Cortex of kidney (tissue), 1 donor: ENCODE data around the gene GPC6.
"Not testable (repeated sequence)": the region's sequence is repeated elsewhere in the genome, so short reads cannot be mapped to it uniquely, and the experiment has no call there.

Experiments used
- DNase-seq: peaks from one replicate; lab custom pipeline; 2025; lab: John Stamatoyannopoulos, UW

GPC6 gene

DNA sequence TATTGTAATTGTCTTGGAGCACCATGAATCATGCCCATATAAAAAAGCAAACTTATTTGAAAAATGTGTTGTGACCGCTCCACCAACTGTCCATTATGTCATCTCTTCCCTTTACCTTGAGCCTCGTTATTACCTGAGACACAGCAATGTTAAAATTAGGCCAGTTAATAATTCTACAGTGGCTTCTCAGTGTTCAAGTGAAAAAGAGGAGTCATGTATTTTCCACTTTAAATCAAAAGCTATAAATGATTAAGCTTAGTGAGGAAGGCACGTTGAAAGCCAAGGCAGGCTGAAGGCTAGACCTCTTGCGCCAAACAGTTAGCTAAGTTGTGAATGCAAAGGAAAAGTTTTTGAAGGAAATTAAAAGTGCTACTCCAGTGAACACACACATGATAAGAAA, 210.5 kb downstream of the GPC6 start:
- DNase-seq = no peak

DNA sequence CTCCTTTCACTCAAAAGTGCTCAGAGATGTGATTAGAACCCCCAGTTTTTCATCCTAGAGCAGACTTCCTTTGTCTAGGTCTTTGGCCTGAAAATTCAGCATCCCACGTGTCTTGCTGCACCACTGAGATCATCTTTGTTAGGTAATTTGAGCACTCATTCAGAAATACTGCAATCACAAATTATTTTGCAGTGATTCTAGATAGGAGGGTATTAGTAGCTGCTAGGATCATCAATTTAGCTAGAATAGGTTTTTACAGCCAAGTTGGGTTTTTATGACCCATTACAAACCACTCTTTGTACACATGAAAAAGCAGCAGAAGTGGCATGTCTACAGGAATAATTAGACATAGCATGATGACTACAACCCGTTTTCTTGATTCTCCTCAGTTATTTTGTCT, 219.6 kb downstream of the GPC6 start:
- no peak for DNase-seq

DNA sequence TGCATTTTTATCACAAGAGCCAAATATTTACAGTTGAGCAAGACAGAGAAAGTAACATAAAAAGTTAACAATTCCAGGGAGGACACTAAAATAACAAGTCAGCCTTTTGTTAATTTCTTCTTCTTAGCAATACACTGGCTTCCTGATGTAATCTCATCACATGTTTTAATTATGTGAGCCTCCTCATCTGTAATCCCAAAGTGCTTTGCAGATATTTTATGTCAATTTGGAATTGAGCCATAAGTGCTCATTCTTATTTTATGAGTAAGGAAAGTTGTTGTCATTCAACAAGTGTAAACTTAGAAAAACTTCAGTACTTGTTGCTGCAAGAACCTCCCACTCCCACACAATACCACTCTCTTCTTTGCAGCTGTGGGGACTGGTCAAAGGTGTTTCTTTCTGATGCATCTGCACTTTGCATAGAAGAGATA, 223.6 kb downstream of the GPC6 start:
- DNase-seq = no peak

DNA sequence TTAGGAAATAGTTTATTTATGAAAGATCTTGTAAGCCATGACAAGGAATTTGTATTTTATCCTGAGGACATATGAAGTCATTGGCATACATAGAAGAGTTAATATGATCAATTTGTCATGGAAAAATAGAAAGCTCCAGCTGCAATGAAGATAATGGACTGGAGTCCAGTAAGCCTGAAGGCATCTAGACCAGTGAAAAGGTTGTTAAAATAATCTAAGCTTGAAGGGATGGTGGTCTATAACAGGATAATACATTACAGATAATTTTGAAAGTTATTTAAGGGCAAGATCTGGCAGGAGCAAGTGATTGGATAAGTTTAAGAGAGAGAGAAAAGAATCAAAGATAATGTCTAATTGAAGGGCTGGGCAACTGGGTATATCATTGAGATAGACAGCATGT, 224.2 kb downstream of the GPC6 start:
- DNase-seq = no peak

DNA sequence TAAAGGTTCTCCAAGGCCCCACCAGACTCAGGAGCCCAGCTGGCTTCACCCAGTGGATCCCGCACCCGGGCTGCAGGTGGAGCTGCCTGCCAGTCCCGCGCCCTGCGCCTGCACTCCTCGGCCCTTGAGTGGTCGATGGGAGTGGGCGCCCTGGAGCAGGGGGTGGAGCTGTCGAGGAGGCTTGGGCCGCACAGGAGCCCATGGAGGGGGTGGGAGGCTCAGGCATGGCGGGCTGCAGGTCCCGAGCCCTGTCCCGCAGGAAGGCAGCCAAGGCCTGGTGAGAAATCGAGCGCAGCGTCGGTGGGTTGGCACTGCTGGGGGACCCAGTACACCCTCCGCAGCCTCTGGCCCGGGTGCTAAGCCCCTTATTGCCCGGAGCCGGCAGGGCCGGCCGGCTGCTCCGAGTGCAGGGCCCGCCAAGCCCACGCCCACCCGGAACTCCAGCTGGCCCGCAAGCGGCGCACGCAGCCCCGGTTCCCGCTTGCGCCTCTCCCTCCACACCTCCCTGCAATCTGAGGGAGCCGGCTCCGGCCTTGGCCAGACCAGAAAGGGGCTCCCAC, 228.1 kb downstream of the GPC6 start:
- not testable (repeated sequence) for DNase-seq

DNA sequence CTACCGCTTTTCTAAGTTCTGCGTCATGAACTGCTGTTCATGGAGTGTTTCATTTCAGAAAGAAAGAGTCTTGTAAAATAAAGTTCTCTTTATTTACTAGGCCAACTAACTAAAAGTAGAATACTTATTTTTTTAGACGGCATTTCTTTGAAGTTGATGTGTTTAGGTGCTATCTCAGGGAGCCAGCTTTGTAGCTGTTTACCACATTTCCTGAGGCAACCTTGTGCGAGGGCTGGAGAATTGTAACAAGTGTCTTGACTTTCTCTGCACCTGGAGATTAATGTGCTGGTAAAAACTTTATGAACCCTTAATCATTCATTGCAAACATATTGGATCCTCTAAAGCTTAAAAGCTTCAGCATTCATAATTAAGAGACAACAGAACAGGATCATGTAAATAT, 229.3 kb downstream of the GPC6 start:
- DNase-seq = no peak

DNA sequence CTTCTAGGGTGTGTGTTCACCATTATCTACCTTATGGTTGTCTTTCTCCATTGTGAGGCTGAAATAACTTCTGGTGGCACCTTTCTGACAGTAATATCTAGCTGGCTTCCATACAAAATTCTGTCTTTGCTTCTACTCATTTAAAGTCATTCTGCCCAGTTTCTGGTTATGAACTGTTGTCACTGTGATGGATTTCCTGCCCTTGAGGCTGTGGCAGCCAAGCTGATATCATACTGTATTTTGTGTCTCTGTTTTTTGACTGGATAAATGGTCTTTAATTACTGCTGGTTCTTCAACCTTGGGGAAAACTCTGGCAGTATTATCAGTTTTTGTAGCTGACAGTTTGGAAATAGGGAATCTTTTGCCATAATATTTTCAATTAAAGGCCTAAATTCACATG, 233.4 kb downstream of the GPC6 start:
- DNase-seq = no peak

DNA sequence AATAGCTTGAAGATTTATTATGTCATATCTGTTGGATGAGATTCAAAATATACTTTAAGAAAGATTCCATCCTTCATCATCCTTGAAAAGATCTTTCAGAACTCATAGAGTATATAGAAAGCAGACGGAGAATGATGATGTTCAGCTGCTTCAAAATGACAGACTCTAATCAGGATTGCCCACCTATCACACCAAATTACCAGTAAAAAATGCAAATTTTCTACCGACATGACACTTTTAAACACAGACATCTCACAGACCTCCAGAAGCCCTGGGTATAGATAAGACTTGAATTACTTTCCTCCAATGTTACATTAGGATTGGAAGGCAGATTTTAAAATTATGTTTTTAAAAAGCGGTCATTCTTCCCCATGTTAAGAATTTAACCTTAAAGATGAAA, 235.5 kb downstream of the GPC6 start:
- DNase-seq = no peak

DNA sequence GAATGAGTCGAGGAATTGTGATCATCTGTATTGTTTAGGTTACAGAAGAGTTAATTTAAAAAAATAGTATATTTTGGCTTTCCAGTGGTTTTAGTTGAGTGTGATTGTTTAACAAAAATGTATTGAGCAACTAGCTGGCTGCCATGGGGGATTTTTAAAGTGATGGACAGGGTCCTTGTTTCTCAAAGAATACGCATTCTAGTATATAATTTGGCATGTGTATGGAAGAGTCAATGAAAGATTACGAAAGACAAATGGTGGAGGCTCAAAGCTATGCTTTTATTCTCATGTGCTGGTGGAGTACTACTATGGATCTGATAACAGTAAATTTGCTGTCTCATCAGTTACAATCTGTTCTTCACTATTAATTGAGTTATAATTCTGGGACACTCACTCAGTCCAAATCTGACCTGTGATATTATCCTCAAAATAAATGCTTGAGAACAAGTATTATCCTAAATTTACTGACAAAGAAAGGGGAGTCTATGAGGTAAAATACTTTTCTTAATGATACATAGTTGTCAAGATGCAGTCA, 240.0 kb downstream of the GPC6 start:
- DNase-seq = no peak

DNA sequence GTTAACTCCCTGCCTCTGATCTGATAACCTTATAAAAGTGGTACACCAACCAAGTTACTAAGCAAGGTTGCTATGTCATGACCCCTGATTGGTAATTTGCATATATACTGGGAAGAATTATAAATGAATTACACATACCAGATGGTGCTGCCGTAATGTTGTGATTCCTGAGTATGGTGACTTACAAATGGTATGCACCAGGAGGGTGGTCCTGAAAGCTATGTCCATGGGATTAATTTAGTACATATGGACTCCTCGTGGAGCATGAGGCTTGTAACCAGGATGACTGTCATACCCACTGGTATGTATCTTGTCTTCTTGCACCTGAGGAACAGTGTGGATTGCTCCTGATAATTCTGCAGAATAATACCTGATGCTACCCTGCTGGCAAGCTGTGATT, 240.6 kb downstream of the GPC6 start:
- no peak for DNase-seq

DNA sequence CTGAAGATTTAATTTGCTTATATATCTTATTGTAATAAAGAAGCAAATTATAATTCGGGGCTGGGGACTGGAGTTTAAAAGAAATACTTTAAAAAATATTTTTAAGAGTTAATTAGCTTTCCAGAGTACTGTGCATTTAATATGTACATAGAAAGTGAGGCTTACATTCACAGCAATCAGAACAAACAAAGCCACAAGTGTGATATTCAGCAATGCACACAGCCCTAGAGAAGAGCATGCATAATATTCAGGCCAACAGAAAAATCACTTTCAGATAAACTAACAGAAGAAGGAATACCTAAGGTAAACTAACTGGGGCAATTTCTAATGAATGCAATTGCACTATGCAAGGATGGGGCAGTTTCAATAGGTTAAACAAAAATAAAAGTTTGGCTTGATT, 241.8 kb downstream of the GPC6 start:
- DNase-seq = no peak

DNA sequence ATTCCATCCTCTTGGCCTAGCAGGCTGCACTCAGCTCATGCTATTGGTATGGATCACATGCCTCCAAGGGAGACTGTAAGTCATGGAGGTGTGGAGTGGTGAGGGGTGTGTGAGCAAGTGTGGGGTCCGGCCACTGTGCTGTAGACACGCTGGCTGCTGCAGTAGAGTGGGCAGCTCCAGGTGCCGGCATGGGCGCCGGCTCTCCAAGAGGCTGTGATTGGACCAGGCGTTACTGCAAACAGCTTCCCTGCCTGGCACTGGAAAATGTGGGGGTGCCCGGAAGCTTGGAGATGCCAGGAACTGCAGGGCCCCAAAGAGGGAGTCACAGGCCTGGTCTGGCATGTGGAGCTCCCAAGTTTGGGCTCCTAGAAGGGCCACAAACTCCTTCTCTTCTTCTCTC, 245.7 kb downstream of the GPC6 start:
- DNase-seq = no peak

DNA sequence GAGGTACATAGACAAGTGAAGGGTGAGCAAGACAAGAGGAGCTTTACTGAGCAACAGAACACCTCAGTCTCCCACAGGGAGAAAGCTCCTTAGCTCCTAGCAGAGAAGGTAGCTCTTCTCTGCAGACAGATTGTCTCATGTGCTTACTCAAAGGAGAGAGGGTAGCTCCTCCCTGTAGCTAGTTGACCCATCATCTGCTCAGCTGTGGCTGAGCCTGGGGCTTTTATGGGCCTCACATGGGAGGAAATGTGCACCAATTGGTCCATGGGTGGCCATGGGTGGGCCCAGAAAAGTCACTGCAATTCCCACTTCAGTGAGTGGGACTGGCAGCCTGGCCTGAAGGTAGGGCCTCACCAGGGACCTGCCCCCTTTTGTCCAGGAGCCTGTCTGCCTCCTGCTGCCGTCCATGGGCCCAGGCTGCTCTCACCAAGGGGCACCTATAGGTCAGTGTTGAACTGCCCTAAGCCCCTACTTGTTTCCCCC, 246.2 kb downstream of the GPC6 start:
- no peak for DNase-seq

DNA sequence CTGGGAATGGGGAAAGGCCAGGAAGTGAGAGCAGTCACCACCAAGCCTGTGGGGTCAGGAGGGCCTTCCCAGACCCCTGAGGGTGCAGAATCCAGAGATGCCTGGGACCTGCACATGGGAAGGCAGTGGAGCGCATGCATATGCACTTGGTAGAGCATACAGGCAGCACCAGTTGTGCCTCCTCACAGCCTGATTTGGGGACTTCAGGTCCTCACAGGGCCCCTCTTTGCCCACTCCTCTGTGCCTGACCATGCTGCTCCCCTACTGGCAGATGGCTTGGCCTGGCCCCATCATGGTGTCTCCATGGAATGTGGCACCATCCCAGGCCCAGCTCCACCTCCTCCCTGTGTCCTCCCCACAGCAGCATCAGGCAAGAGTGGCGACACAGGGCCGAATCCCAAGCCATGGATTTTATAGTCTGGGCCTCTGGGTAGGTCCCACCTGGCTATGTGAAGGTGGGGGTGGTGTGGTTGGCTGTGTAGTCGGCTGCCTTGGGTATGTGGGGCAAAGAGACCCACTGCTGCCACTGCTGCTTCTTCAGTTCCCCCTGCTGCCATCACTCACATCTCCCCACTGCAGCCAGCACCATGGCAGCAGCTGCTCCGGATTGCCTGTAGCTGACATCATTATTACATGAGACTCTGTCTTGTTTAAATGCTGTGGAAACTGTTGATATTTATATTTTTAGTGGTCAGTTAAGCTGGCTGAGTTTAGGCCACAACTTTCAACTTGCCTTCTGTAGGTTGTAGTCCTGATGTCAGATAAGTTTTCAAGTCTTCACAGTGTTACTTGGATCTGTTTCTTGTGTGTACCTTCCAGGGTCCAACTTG, 247.0 kb downstream of the GPC6 start:
- DNase-seq = no peak

DNA sequence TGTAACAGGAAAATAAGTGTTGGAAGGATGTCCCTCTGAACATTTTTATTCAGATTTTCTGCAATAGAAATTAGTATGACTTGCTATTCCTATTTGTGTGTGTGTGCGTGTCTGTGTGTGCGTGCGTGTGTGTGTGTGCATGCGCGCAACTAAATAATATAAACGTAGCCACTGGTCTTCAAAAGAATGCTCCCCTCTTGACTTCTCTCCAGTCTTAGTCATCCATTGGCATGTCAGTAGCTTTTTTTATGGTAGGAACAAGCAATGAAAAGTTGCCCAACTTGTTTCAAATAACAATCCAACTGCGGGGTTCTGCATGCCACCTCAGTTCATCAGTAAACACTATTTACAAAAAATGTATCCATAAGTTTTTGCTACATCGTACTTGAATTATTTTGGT, 249.6 kb downstream of the GPC6 start:
- no peak for DNase-seq

DNA sequence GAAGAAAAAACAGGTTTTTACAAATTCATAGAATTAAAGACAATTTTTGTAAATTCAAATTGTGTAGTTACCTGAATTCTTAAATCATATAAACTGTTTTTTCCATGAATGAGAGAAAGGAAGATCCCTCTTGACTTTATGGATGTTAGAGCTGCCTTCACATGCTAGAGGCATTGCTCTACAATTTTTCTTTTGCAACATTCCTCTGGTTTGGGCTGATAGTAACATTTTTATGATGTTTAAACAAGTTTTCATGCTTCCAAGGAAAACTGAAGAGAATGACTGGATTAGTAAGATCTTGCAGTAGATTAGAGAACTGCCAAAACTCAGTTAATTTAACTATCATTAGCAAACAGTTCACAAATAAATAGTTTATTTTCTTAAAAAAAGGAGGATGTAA, 250.6 kb downstream of the GPC6 start:
- no peak for DNase-seq

DNA sequence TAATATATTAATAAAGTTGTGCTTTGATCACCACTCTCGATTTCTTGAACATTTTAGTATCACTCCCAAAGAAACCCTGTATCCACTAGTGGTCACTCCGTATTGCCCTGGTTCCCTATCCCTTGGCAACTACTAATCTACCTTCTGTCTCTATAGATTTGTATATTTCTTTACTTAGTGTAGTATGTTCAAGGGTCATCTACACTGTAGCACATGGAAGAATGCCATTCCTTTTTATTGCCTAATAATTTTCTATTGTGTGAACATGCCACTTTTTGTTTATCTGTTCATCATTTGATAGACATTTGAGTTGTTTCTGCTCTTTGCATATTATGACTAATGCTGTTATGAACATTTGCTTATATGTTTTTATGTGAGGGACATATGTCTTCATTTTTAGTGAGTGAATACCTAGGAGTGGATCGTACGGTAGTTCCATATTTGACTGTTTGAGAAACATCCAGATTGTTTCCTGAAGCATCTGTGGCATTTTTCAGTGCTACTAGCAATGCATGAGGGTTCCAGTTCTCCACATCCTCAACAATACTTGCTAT, 254.0 kb downstream of the GPC6 start:
- no peak for DNase-seq

DNA sequence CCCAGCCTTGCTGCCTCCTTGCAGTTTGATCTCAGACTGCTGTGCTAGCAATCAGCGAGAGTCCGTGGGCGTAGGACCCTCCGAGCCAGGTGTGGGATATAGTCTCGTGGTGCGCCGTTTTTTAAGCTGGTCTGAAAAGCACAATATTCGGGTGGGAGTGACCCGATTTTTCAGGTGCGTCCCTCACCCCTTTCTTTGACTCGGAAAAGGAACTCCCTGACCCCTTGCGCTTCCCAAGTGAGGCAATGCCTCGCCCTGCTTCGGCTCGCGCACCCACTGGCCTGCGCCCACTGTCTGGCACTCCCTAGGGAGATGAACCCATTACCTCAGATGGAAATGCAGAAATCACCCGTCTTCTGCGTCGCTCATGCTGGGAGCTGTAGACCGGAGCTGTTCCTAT, 269.5 kb downstream of the GPC6 start:
- not testable (repeated sequence) for DNase-seq

DNA sequence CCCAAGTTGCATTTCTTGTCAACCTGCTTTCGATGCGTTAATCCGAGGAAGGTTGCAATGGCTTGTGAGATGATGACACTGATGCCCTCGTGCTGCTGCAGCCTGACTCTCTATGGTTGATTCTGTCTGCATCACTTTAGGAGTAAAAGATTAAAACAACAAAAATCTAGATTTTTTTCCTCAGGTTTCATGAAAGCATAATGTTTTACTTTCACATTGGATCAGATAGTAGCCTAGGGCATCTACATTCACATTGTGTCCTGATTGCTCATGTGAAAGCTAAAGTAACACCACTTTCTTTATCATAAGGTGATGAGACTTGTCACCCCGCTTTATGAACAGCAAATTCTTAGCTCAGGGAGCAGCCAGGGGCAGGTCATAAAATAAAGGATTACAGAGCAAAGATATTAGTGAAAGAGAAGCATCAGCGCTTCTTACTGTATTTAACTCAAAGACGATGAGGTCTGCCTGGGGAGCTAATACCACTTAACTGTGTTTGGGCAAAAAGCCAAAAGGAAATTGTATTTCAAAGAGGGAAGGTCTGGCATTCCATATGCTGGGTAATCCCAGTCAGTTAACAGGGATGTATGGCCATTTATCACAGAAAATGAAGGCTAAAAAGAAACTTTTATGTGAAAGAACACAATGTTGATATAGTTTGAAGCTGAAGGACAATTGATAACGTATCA, 270.5 kb downstream of the GPC6 start:
- DNase-seq = no peak

DNA sequence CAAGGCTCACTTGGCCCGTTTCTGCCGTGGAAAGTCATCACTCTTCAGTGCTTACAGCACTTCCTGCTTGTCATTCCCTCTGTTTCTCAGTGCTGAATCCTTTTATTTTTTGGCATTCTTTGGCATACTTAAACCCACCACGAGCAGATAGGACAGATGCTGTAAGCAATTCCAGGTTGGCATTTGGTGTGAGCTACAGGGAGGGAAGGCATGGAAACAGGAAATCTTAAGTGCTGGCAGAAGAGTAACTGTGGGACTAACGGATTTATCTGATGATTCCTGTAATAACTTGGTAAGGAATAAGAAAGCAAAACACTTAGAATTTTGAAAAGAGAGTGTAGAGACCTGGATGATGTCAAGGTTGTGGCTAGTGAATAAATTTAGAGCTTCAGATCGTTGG, 273.4 kb downstream of the GPC6 start:
- DNase-seq = no peak

DNA sequence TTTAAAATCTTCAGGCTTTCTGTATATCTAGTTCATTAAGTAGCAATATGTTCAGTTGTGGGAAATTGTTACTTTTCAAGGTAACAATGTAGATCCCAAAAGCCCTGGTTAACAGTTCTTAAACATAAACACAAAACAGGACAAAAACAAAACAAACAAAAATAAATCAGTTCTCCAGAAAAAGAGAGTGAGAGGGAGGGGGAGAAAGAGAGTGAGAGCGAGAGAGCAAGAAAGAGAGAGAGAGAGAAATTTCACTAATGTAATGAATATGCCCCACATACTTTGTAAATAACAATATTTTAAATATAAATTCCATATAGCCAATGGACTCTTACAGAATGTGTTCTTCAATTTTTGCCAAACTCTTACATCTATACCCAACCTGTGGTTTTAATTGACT, 275.5 kb downstream of the GPC6 start:
- DNase-seq = no peak

DNA sequence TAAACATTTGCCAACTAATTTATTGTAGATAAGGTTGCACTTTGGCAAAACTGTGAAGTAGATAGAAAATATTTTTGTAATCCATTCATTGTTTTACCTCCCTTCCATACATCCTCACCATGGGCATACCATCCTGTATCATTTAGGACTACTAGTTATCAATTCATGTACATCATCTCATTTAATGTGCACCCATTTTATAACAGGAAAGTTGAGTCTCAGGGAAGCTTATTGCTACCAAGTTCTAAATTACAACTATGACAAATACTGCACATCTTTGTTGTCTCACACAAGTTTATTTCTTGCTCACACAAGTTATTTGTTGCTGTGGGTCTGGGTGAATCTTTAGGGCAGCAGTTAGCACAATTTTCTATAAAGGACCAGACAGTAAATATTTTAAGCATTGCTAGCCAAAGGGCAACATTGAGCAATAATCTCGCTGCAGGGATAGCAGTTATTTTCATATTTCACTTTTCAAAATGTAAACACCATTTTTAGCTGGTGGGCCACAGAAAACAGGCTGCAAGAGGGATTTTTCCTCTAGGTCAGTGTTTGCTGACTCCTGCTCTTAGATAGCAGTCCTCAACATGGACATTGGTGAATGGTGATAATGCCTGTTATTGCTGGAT, 276.5 kb downstream of the GPC6 start:
- DNase-seq = no peak
